Caco-2 (cell line): ENCODE measurements around the gene TSPYL4. TPM values are rescaled to one million over a fixed set of nuclear protein-coding genes. Genes with fewer than 3 reads are reported as not detected.

Experiments used
- BruUV-seq: library from RNA; stranded (reverse); fragments of 400-500 nt; replicated peaks from 2 replicates; lab custom pipeline; 2021; lab: Mats Ljungman, UMichigan
- CTCF ChIA-PET: fragments of 300-600 bp; sonication (Branson Sonifier 250); formaldehyde crosslinking; loops from one replicate; lab custom pipeline; 2022; ENCODE audit warnings: antibody characterized with exemption; lab: Charles Lee
- POLR2A ChIA-PET: fragments of 300-600 bp; sonication (Branson Sonifier 250); formaldehyde crosslinking; loops from one replicate; lab custom pipeline; 2022; ENCODE audit warnings: antibody characterized with exemption; lab: Charles Lee
- DNase-seq, 2 experiments: peaks; one replicate each; pipeline versions ENCODE4 v3.0.0 to v3.0.0-alpha.2; 2020 to 2022
- H3K27me3 ChIP-seq: replicated peaks from 2 replicates; pipeline ENCODE4 v1.6.0; 2011; ENCODE audit warnings: low read length; ENCODE audit not compliant: control insufficient read depth, insufficient read depth
- H3K36me3 ChIP-seq: 2 replicates; pipeline ENCODE4 v1.5.1; 2011; ENCODE audit warnings: low read length; ENCODE audit not compliant: control insufficient read depth, insufficient read depth
- H3K4me1 ChIP-seq: fragments of 250-450 bp; sonication (Bioruptor Pico); 2 replicates; pipeline ENCODE4 v1.5.1; 2020; ENCODE audit warnings: mild to moderate bottlenecking
- H3K4me3 ChIP-seq: 2 replicates; pipeline ENCODE4 v1.5.1; 2011; ENCODE audit warnings: low read depth, mild to moderate bottlenecking, control low read depth, low read length
- H3K9me3 ChIP-seq: fragments of 250-450 bp; sonication (Bioruptor Pico); 2 replicates; pipeline ENCODE4 v1.5.1; 2020; ENCODE audit warnings: mild to moderate bottlenecking, moderate library complexity
- H3K27ac Mint-ChIP-seq: one replicate; pipeline ENCODE4 v1.8.0; 2022; ENCODE audit warnings: mixed read lengths; ENCODE audit not compliant: unreplicated experiment
- H3K27me3 Mint-ChIP-seq: one replicate; pipeline ENCODE4 v1.8.0; 2022; ENCODE audit warnings: mixed read lengths; ENCODE audit not compliant: insufficient read depth, unreplicated experiment
- H3K36me3 Mint-ChIP-seq: one replicate; pipeline ENCODE4 v1.8.0; 2022; ENCODE audit warnings: mild to moderate bottlenecking, mixed read lengths; ENCODE audit not compliant: insufficient read depth, unreplicated experiment
- H3K4me1 Mint-ChIP-seq: one replicate; pipeline ENCODE4 v1.8.0; 2022; ENCODE audit warnings: low read depth, mixed read lengths; ENCODE audit not compliant: unreplicated experiment
- H3K4me3 Mint-ChIP-seq: one replicate; pipeline ENCODE4 v1.8.0; 2022; ENCODE audit warnings: mild to moderate bottlenecking, moderate library complexity, mixed read lengths; ENCODE audit not compliant: unreplicated experiment
- H3K9me3 Mint-ChIP-seq: one replicate; pipeline ENCODE4 v1.8.0; 2022; ENCODE audit warnings: mixed read lengths; ENCODE audit not compliant: unreplicated experiment
- intact Hi-C: fragments of 100-400 bp; cut with micrococcal nuclease; formaldehyde crosslinking; loops from one replicate; pipeline ENCODE4 v1.10.0; 2022; ENCODE audit not compliant: unreplicated experiment
- total RNA-seq: library from RNA; stranded (reverse); gene quantifications from 2 replicates; pipeline ENCODE4 v1.2.3, GENCODE V29; 2022
- TF ChIP-seq, protein P1 (sequence below), 2 experiments: fragments of 200-600 bp in 1 of 2; IDR thresholded peaks; 1 replicate in 1 of 2; 2 replicates in 1 of 2; pipeline versions ENCODE4 v1.5.1 to v1.8.0; 2011 to 2022; ENCODE audit warnings: antibody characterized with exemption in 1 of 2, control low read depth in 1 of 2, inconsistent platforms in 1 of 2, low read depth in 1 of 2, low read length in 1 of 2, mild to moderate bottlenecking in 1 of 2, moderate library complexity in 1 of 2; ENCODE audit not compliant: insufficient read depth in 1 of 2, severe bottlenecking in 1 of 2, unreplicated experiment in 1 of 2

TSPYL4 gene
- total RNA-seq, 1 experiment from 2014 or later, result 10.7 TPM

DNA sequence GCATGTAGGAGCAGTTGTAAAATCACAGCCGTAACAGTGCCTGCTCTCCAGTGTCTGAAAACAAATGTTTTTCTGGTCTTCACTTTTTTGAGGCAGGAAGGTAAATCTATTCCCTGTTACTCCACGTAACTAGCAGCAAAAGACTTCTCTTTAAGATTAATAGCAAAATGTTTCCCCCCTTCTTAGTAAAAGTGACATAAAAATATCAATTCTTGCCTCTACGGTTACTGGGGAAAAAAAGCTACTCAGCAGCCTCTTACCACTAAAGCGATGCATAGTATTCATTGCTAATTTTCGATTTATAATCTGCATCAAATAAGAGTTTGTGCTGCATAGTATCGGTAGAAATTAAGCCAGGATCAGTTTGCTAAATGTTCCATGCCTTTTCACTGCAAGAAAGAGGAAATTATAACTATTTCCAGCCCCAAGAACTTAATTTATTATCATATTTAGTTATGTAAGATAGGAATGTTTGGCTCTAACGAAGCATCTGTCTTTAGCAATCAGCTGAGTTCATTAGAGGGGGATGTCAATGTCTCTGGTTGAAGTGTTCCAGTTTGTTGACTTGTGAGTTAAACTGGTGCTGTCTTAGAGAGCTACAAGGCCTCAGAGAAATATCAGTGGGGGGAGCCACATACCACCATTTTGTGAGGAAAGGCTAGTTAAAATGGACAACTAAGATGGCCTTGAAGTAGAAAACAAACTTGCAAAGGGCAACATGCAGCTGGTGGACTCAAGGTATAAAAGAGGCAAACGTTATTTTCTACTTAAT, 26.5 kb upstream of the TSPYL4 start:
- H3K4me1 ChIP-seq, result peaks cover 18% of the 10 kb centered on the region
- H3K36me3 ChIP-seq, result no peaks in the 10 kb centered on the region; the same call in 1 of the 2 replicates
- POLR2A ChIA-PET, result interaction anchor here (0.6 to 1.3 kb wide), 4 partner anchors 12 to 290 kb away, joined by 3 to 6 read pairs (median 4); partner anchors contain the start of gene TSPYL4
- Mint-ChIP-seq H3K9me3 (no peaks in the 10 kb centered on the region), H3K36me3 (peaks cover 39% of the 10 kb centered on the region), H3K27ac (peak overlapping the region; percentile 87), H3K4me3 (peak overlapping the region; percentile 90), H3K4me1 (peaks cover 24% of the 10 kb centered on the region), H3K27me3 (no peaks in the 10 kb centered on the region)
- DNase-seq, result no peak
- CTCF ChIA-PET, result interaction anchor here (0.8 to 1.0 kb wide), 2 partner anchors 12 to 36 kb away, joined by 3 to 10 read pairs; no protein-coding TSS in a partner anchor
- TF ChIP-seq, protein P1, sequence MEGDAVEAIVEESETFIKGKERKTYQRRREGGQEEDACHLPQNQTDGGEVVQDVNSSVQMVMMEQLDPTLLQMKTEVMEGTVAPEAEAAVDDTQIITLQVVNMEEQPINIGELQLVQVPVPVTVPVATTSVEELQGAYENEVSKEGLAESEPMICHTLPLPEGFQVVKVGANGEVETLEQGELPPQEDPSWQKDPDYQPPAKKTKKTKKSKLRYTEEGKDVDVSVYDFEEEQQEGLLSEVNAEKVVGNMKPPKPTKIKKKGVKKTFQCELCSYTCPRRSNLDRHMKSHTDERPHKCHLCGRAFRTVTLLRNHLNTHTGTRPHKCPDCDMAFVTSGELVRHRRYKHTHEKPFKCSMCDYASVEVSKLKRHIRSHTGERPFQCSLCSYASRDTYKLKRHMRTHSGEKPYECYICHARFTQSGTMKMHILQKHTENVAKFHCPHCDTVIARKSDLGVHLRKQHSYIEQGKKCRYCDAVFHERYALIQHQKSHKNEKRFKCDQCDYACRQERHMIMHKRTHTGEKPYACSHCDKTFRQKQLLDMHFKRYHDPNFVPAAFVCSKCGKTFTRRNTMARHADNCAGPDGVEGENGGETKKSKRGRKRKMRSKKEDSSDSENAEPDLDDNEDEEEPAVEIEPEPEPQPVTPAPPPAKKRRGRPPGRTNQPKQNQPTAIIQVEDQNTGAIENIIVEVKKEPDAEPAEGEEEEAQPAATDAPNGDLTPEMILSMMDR (IDR thresholded peaks at IDR 0.05; ENCODE audit: insufficient read depth in 1 of 2, low read depth in 1 of 2, low read length in 1 of 2, severe bottlenecking in 1 of 2, unreplicated experiment in 1 of 2), result no peak
- TSS peak; percentile 52 for BruUV-seq
- intact Hi-C loops, result no loop called here
- H3K4me3 ChIP-seq, result peak overlapping the region; percentile 58
- H3K9me3 ChIP-seq, result no peaks in the 10 kb centered on the region
- no peaks in the 10 kb centered on the region for H3K27me3 ChIP-seq

DNA sequence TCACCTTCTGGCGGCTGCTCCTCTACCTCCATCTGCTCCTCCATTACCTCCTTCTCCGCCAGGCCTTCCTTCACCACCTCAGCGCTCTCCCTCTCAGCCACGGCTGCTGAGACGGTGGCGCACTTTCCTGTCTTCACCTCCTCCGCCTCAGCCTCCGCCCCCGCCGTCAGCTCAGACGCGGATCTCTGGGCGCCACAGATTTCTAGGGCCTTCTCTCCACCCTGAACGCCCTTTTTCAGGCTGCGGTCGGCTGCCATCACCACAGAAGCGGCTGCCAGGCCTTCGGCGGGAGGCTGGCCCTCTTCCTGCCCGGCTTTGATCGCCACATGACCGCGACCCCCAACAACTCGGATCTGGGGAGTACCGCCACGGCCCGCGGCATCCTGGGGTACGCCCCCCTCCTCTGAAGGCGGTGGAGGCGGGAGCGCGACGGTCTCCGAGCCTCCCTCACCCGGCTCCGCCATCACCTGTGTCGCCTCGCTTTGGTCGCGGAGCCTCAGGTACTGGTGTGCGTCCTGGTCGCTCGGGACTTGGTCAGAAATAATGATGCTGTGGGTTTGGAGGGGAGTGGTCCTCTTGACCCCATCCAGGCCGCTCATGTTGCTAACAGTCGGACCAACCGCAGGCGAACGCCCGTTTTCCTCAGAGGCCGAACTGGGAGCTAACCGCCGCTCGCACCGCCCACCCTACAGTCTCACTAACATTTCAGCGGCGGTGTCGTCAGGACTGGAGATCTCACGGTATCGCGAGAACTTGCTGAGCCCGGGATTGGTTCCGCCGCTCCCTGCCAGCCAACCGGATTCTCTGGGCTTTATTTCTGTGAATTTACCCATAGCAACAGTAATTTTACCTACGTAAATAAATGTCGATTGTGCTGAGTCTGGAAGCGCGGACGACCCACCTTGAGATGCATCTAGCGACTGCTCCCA, 25.6 kb upstream of the TSPYL4 start, which contains the start of gene TSPYL1:
TSPYL1 (minus strand) TSS at position 699 of the 929 bp plus-strand sequence; CDS start at position 599, 100 bp downstream.
- H3K4me1 Mint-ChIP-seq, result peaks cover 24% of the 10 kb centered on the region
- no peaks in the 10 kb centered on the region for H3K27me3 Mint-ChIP-seq
- BruUV-seq, result no TSS peak

More for the DNA sequence above, 25.6 kb upstream of the TSPYL4 start, which contains the start of gene TSPYL1:
- Histone ChIP-seq H3K9me3 (no peaks in the 10 kb centered on the region), H3K4me1 (peaks cover 18% of the 10 kb centered on the region), H3K36me3 (no peaks in the 10 kb centered on the region; the same call in 1 of the 2 replicates), H3K27me3 (no peaks in the 10 kb centered on the region), H3K4me3 (peak within 1 kb of the TSS; percentile 58)
- POLR2A ChIA-PET, result interaction anchor here (0.6 to 1.3 kb wide), 4 partner anchors 11 to 291 kb away, joined by 3 to 6 read pairs (median 4); partner anchors contain the start of gene TSPYL4
- DNase-seq, result peak; percentile 94
- intact Hi-C loops, result loop anchor here (2.0 kb wide), 2 partner anchors 25 to 291 kb away; partner anchors contain the start of genes RWDD1 and TSPYL4
- Mint-ChIP-seq H3K36me3 (peaks cover 44% of the 10 kb centered on the region), H3K27ac (peak within 1 kb of the TSS; percentile 87), H3K9me3 (no peaks in the 10 kb centered on the region), H3K4me3 (peak within 1 kb of the TSS; percentile 90)
- TF ChIP-seq, protein P1 (IDR thresholded peaks at IDR 0.05; ENCODE audit: insufficient read depth in 1 of 2, low read depth in 1 of 2, low read length in 1 of 2, severe bottlenecking in 1 of 2, unreplicated experiment in 1 of 2), result no peak
- CTCF ChIA-PET, result interaction anchor here (1.0 to 1.2 kb wide), 2 partner anchors 11 kb away, joined by 3 to 10 read pairs; no protein-coding TSS in a partner anchor
